Measurements from ENCODE around the gene MYOZ1. TPM values are rescaled to one million over a fixed set of nuclear protein-coding genes. Genes with fewer than 3 reads are reported as not detected.
A peak's percentile ranks its signal among the peaks of the same experiment; 100 is the strongest.

The MYOZ1 gene
- total RNA-seq, 1 donor from 2014 or later = not detected

DNA sequence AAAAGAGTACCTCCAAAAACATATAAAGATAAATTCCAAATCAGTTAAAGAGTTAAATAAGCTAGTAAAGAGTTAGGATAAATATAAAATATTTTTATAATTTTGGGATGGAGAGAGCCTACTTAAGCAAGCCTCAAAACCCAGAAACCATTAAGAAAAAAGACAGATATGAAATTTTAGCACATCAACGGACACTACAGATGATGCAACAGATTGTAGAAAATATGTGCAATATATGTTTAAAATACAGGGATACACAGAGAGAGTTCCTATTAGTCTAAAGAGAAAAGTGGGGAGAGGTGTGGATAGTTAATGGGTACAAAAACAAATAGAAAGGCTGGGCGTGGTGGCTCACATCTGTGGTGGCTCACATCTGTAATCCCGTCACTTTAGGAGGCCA, 26.6 kb downstream of the MYOZ1 start:
- H3K27ac ChIP-seq = no peak overlapping the region
- no peaks in the 10 kb centered on the region for H3K27me3 ChIP-seq
- DNase-seq (ENCODE audit: extremely low spot score in 2 of 2) = no peak
- no peaks in the 10 kb centered on the region for H3K4me1 ChIP-seq
- intact Hi-C loops (cut with DNase I) = no loop called here
- TF ChIP-seq POLR2A (IDR thresholded peaks at IDR 0.05) (no peak), POLR2AphosphoS5 (IDR thresholded peaks at IDR 0.05; ENCODE audit: insufficient read depth in 1 of 2, low read depth in 1 of 2) (no peak)
- TF ChIP-seq, protein P1, sequence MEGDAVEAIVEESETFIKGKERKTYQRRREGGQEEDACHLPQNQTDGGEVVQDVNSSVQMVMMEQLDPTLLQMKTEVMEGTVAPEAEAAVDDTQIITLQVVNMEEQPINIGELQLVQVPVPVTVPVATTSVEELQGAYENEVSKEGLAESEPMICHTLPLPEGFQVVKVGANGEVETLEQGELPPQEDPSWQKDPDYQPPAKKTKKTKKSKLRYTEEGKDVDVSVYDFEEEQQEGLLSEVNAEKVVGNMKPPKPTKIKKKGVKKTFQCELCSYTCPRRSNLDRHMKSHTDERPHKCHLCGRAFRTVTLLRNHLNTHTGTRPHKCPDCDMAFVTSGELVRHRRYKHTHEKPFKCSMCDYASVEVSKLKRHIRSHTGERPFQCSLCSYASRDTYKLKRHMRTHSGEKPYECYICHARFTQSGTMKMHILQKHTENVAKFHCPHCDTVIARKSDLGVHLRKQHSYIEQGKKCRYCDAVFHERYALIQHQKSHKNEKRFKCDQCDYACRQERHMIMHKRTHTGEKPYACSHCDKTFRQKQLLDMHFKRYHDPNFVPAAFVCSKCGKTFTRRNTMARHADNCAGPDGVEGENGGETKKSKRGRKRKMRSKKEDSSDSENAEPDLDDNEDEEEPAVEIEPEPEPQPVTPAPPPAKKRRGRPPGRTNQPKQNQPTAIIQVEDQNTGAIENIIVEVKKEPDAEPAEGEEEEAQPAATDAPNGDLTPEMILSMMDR (IDR thresholded peaks at IDR 0.05) = no peak
- H3K36me3 ChIP-seq = no peaks in the 10 kb centered on the region
- H3K9me3 ChIP-seq = no peaks in the 10 kb centered on the region
- H3K4me3 ChIP-seq = no peak overlapping the region

DNA sequence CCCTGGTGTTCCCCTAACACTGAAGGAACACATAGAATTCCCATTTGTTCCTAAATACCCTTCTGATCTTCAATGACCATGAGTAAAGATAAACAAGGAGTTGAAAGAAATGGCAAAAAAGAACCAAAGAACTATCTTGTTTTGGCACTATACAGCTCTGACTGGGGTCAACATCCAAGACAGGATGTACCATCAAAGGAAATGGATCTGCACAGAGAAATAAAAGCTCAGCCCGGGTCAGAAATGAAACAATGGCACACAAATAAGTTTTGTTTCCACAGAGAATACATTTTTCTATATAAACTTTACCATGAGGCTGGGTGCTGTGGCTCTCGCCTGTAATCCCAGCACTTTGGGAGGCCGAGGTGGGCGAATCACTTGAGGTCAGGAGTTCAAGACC, 32.2 kb downstream of the MYOZ1 start:
- H3K27ac ChIP-seq = no peak overlapping the region
- no peaks in the 10 kb centered on the region for H3K36me3 ChIP-seq
- H3K4me3 ChIP-seq = no peak overlapping the region
- intact Hi-C loops (cut with DNase I) = no loop called here
- no peaks in the 10 kb centered on the region for H3K9me3 ChIP-seq
- H3K27me3 ChIP-seq = no peaks in the 10 kb centered on the region
- H3K4me1 ChIP-seq = no peaks in the 10 kb centered on the region
- TF ChIP-seq, protein P1 (IDR thresholded peaks at IDR 0.05) = no peak
- no peak for DNase-seq (ENCODE audit: extremely low spot score in 2 of 2)

DNA sequence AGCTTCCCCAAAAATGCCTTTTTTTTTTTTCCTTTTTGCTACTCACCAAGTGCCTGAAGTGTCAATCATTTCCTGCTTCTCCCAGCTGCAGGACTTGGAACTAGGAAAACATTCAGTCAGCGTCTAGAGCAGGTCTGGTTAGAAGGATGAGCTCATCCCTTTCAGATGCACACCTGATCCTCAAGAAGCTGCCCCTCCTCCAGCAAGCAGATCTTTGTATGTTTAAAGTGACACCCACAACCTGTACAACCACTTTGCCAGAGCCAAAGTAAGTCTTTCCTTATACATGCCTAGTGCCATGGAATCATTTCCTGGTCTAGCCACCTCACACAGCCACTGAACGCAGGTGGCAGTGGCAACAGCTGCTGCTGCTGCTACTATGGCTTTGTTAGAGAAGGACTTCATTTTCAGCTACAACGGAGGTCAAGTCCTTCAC, 39.8 kb downstream of the MYOZ1 start:
- Histone ChIP-seq H3K4me3 (no peak overlapping the region), H3K4me1 (no peaks in the 10 kb centered on the region), H3K27me3 (no peaks in the 10 kb centered on the region), H3K27ac (peak overlapping the region; percentile 10), H3K36me3 (no peaks in the 10 kb centered on the region), H3K9me3 (no peaks in the 10 kb centered on the region)
- no peak for DNase-seq (ENCODE audit: extremely low spot score in 2 of 2)
- intact Hi-C loops (cut with DNase I) = no loop called here
- TF ChIP-seq POLR2A (IDR thresholded peaks at IDR 0.05) (no peak), POLR2AphosphoS5 (IDR thresholded peaks at IDR 0.05; ENCODE audit: insufficient read depth in 1 of 2, low read depth in 1 of 2) (peak in 1 of 2 donors; percentile 78)
- TF ChIP-seq, protein P1 (IDR thresholded peaks at IDR 0.05) = no peak

DNA sequence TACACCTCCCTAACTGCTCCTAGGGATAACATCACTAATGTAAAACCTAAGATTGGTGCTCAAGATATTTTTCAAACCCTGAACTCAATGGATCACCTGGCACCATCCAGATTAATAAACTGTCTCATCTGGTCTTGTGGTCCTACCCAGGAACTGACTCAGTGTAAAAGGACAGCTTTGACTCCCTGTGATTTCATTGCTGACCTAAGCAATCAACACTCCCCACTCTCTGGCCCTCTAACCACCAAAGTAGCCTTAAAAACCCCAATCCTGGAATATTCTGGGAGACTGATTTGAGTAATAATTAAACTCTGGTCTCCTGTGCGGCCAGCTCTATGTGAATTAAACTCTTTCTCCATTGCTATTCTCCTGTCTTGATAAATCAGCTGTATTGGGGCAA, 43.9 kb downstream of the MYOZ1 start:
- no peak overlapping the region for H3K27ac ChIP-seq
- H3K9me3 ChIP-seq = no peaks in the 10 kb centered on the region
- no peaks in the 10 kb centered on the region for H3K36me3 ChIP-seq
- TF ChIP-seq, protein P1 (IDR thresholded peaks at IDR 0.05) = no peak
- TF ChIP-seq POLR2AphosphoS5 (IDR thresholded peaks at IDR 0.05; ENCODE audit: insufficient read depth in 1 of 2, low read depth in 1 of 2) (no peak), POLR2A (IDR thresholded peaks at IDR 0.05) (no peak)
- intact Hi-C loops (cut with DNase I) = no loop called here
- DNase-seq (ENCODE audit: extremely low spot score in 2 of 2) = no peak
- H3K27me3 ChIP-seq = no peaks in the 10 kb centered on the region
- H3K4me1 ChIP-seq = peaks cover under 1% of the 10 kb centered on the region
- no peak overlapping the region for H3K4me3 ChIP-seq

DNA sequence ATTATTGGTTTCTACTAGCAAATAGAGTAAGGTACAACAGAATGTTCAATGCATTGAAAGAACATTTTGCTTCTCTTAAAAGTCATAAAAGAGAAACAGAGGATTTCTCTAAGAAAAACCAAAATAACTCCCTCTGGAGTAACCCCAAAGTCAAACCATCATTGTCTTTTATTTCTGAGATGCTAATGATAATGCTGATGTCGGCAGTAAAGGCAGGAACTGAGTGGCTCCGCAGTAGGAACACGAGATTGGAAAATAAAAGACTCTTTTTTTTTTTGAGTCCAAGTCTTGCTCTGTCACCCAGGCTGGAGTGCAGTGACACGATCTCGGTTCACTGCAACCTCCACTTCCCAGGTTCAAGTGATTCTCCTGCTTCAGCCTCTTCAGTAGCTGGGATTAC, 47.5 kb downstream of the MYOZ1 start:
- intact Hi-C loops (cut with DNase I) = no loop called here
- Histone ChIP-seq H3K9me3 (no peaks in the 10 kb centered on the region), H3K4me3 (no peak overlapping the region), H3K36me3 (no peaks in the 10 kb centered on the region), H3K27me3 (no peaks in the 10 kb centered on the region), H3K4me1 (peaks cover 19% of the 10 kb centered on the region), H3K27ac (no peak overlapping the region)
- no peak for DNase-seq (ENCODE audit: extremely low spot score in 2 of 2)
- TF ChIP-seq POLR2AphosphoS5 (IDR thresholded peaks at IDR 0.05; ENCODE audit: insufficient read depth in 1 of 2, low read depth in 1 of 2) (no peak), POLR2A (IDR thresholded peaks at IDR 0.05) (no peak)
- TF ChIP-seq, protein P1 (IDR thresholded peaks at IDR 0.05) = no peak
